Measurements from ENCODE around the gene MAGI2. TPM values are rescaled to one million over a fixed set of nuclear protein-coding genes. Genes with fewer than 3 reads are reported as not detected.

Gene MAGI2
- total and polyA plus RNA-seq, 4 donors, result 3.7 to 25.5 (median 11.6) TPM

- DNase-seq (no peak), ATAC-seq (ENCODE audit: low FRiP score) (no peak)
- 55 to 57% methylated on average over 1 of the region's 1 CpG for WGBS, 2 donors
- intact Hi-C loops (cut with DNase I), result no loop called here
- H3K27ac ChIP-seq (ENCODE audit: low read depth in 1 of 2, low read length in 2 of 2), result no peak overlapping the region
- H3K36me3 ChIP-seq (ENCODE audit: control insufficient read depth in 1 of 2, insufficient read depth in 2 of 2, low read length in 1 of 2), result no peaks in the 10 kb centered on the region
- no peak overlapping the region for H3K4me3 ChIP-seq (ENCODE audit: low read length in 2 of 2)
- H3K4me1 ChIP-seq (ENCODE audit: control insufficient read depth in 1 of 2, insufficient read depth in 2 of 2, low read length in 2 of 2), result no peaks in the 10 kb centered on the region
- H3K27me3 ChIP-seq (ENCODE audit: control insufficient read depth in 1 of 2, insufficient read depth in 2 of 2, low read length in 1 of 2), result no peaks in the 10 kb centered on the region
- no peaks in the 10 kb centered on the region for H3K9me3 ChIP-seq (ENCODE audit: control insufficient read depth, low read length)
Measured at GRCh38 chr7:78863281-78863680, 590.2 kb downstream of the MAGI2 start.

- no peaks in the 10 kb centered on the region for H3K4me1 ChIP-seq (ENCODE audit: control insufficient read depth in 1 of 2, insufficient read depth in 2 of 2, low read length in 2 of 2)
- intact Hi-C loops (cut with DNase I), result no loop called here
- ATAC-seq (ENCODE audit: low FRiP score) (no peak), DNase-seq (no peak)
- no peaks in the 10 kb centered on the region for H3K27me3 ChIP-seq (ENCODE audit: control insufficient read depth in 1 of 2, insufficient read depth in 2 of 2, low read length in 1 of 2)
- H3K36me3 ChIP-seq (ENCODE audit: control insufficient read depth in 1 of 2, insufficient read depth in 2 of 2, low read length in 1 of 2), result no peaks in the 10 kb centered on the region
- no peak overlapping the region for H3K27ac ChIP-seq (ENCODE audit: low read depth in 1 of 2, low read length in 2 of 2)
- no peaks in the 10 kb centered on the region for H3K9me3 ChIP-seq (ENCODE audit: control insufficient read depth, low read length)
- no peak overlapping the region for H3K4me3 ChIP-seq (ENCODE audit: low read length in 2 of 2)
- WGBS, 2 donors, result 51 to 72% methylated on average over 3 of the region's 3 CpGs
Measured at GRCh38 chr7:78862411-78862900, 591.0 kb downstream of the MAGI2 start.

- intact Hi-C loops (cut with DNase I), result no loop called here
- H3K36me3 ChIP-seq (ENCODE audit: control insufficient read depth in 1 of 2, insufficient read depth in 2 of 2, low read length in 1 of 2), result no peaks in the 10 kb centered on the region
- no peaks in the 10 kb centered on the region for H3K9me3 ChIP-seq (ENCODE audit: control insufficient read depth, low read length)
- ATAC-seq (ENCODE audit: low FRiP score) (no peak), DNase-seq (no peak)
- no peak overlapping the region for H3K27ac ChIP-seq (ENCODE audit: low read depth in 1 of 2, low read length in 2 of 2)
- no peak overlapping the region for H3K4me3 ChIP-seq (ENCODE audit: low read length in 2 of 2)
- H3K27me3 ChIP-seq (ENCODE audit: control insufficient read depth in 1 of 2, insufficient read depth in 2 of 2, low read length in 1 of 2), result no peaks in the 10 kb centered on the region
- no peaks in the 10 kb centered on the region for H3K4me1 ChIP-seq (ENCODE audit: control insufficient read depth in 1 of 2, insufficient read depth in 2 of 2, low read length in 2 of 2)
- 78 to 79% methylated on average over 6 of the region's 6 CpGs for WGBS, 2 donors
Measured at GRCh38 chr7:78852951-78853350, 600.5 kb downstream of the MAGI2 start.

- ATAC-seq (ENCODE audit: low FRiP score), result no peak
- intact Hi-C loops (cut with DNase I), result no loop called here
- H3K27ac ChIP-seq (ENCODE audit: low read depth in 1 of 2, low read length in 2 of 2), result no peak overlapping the region
Measured at GRCh38 chr7:78850093-78850740, 603.2 kb downstream of the MAGI2 start.

GRCh38 chr7:78845155-78845554 is 608.3 kb downstream of the MAGI2 start:
- H3K9me3 ChIP-seq (ENCODE audit: control insufficient read depth, low read length), result no peaks in the 10 kb centered on the region
- H3K4me1 ChIP-seq (ENCODE audit: control insufficient read depth in 1 of 2, insufficient read depth in 2 of 2, low read length in 2 of 2), result no peaks in the 10 kb centered on the region
- no peak for ATAC-seq (ENCODE audit: low FRiP score)
- no peaks in the 10 kb centered on the region for H3K27me3 ChIP-seq (ENCODE audit: control insufficient read depth in 1 of 2, insufficient read depth in 2 of 2, low read length in 1 of 2)
- no peak for DNase-seq
- WGBS, 2 donors, result 50 to 76% methylated on average over 1 of the region's 1 CpG
- intact Hi-C loops (cut with DNase I), result no loop called here
- H3K36me3 ChIP-seq (ENCODE audit: control insufficient read depth in 1 of 2, insufficient read depth in 2 of 2, low read length in 1 of 2), result no peaks in the 10 kb centered on the region
- H3K4me3 ChIP-seq (ENCODE audit: low read length in 2 of 2), result no peak overlapping the region
- H3K27ac ChIP-seq (ENCODE audit: low read depth in 1 of 2, low read length in 2 of 2), result no peak overlapping the region

More at GRCh38 chr7:78850093-78850740, 603.2 kb downstream of the MAGI2 start:
- DNase-seq, result no peak
- H3K36me3 ChIP-seq (ENCODE audit: control insufficient read depth in 1 of 2, insufficient read depth in 2 of 2, low read length in 1 of 2), result no peaks in the 10 kb centered on the region
- 4 to 13% methylated on average over 3 of the region's 3 CpGs for WGBS, 2 donors
- H3K4me1 ChIP-seq (ENCODE audit: control insufficient read depth in 1 of 2, insufficient read depth in 2 of 2, low read length in 2 of 2), result no peaks in the 10 kb centered on the region
- no peaks in the 10 kb centered on the region for H3K9me3 ChIP-seq (ENCODE audit: control insufficient read depth, low read length)
- H3K4me3 ChIP-seq (ENCODE audit: low read length in 2 of 2), result no peak overlapping the region
- H3K27me3 ChIP-seq (ENCODE audit: control insufficient read depth in 1 of 2, insufficient read depth in 2 of 2, low read length in 1 of 2), result no peaks in the 10 kb centered on the region

GRCh38 chr7:78842068-78842467 is 611.4 kb downstream of the MAGI2 start:
- no peaks in the 10 kb centered on the region for H3K4me1 ChIP-seq (ENCODE audit: control insufficient read depth in 1 of 2, insufficient read depth in 2 of 2, low read length in 2 of 2)
- no peak overlapping the region for H3K27ac ChIP-seq (ENCODE audit: low read depth in 1 of 2, low read length in 2 of 2)
- ATAC-seq (ENCODE audit: low FRiP score), result no peak
- intact Hi-C loops (cut with DNase I), result no loop called here
- no peaks in the 10 kb centered on the region for H3K36me3 ChIP-seq (ENCODE audit: control insufficient read depth in 1 of 2, insufficient read depth in 2 of 2, low read length in 1 of 2)
- 33 to 39% methylated on average over 2 of the region's 2 CpGs for WGBS, 2 donors
- no peak for DNase-seq
- H3K27me3 ChIP-seq (ENCODE audit: control insufficient read depth in 1 of 2, insufficient read depth in 2 of 2, low read length in 1 of 2), result no peaks in the 10 kb centered on the region
- H3K9me3 ChIP-seq (ENCODE audit: control insufficient read depth, low read length), result no peaks in the 10 kb centered on the region
- no peak overlapping the region for H3K4me3 ChIP-seq (ENCODE audit: low read length in 2 of 2)

- Histone ChIP-seq H3K27me3 (ENCODE audit: control insufficient read depth in 1 of 2, insufficient read depth in 2 of 2, low read length in 1 of 2) (no peaks in the 10 kb centered on the region), H3K9me3 (ENCODE audit: control insufficient read depth, low read length) (peaks cover 1% of the 10 kb centered on the region), H3K4me3 (ENCODE audit: low read length in 2 of 2) (no peak overlapping the region), H3K27ac (ENCODE audit: low read depth in 1 of 2, low read length in 2 of 2) (no peak overlapping the region), H3K4me1 (ENCODE audit: control insufficient read depth in 1 of 2, insufficient read depth in 2 of 2, low read length in 2 of 2) (no peaks in the 10 kb centered on the region), H3K36me3 (ENCODE audit: control insufficient read depth in 1 of 2, insufficient read depth in 2 of 2, low read length in 1 of 2) (no peaks in the 10 kb centered on the region)
- DNase-seq (no peak), ATAC-seq (ENCODE audit: low FRiP score) (no peak)
- intact Hi-C loops (cut with DNase I), result no loop called here
- 86 to 87% methylated on average over 5 of the region's 5 CpGs for WGBS, 2 donors
Measured at GRCh38 chr7:78835897-78836296, 617.6 kb downstream of the MAGI2 start.

GRCh38 chr7:78828317-78828716 is 625.1 kb downstream of the MAGI2 start:
- DNase-seq (no peak), ATAC-seq (ENCODE audit: low FRiP score) (no peak)
- no peaks in the 10 kb centered on the region for H3K4me1 ChIP-seq (ENCODE audit: control insufficient read depth in 1 of 2, insufficient read depth in 2 of 2, low read length in 2 of 2)
- no peaks in the 10 kb centered on the region for H3K9me3 ChIP-seq (ENCODE audit: control insufficient read depth, low read length)
- no peak overlapping the region for H3K4me3 ChIP-seq (ENCODE audit: low read length in 2 of 2)
- no peaks in the 10 kb centered on the region for H3K27me3 ChIP-seq (ENCODE audit: control insufficient read depth in 1 of 2, insufficient read depth in 2 of 2, low read length in 1 of 2)
- no peaks in the 10 kb centered on the region for H3K36me3 ChIP-seq (ENCODE audit: control insufficient read depth in 1 of 2, insufficient read depth in 2 of 2, low read length in 1 of 2)
- intact Hi-C loops (cut with DNase I), result no loop called here
- H3K27ac ChIP-seq (ENCODE audit: low read depth in 1 of 2, low read length in 2 of 2), result no peak overlapping the region
- WGBS, 2 donors, result 34 to 42% methylated on average over 1 of the region's 1 CpG

- peaks cover 1% of the 10 kb centered on the region for H3K9me3 ChIP-seq (ENCODE audit: control insufficient read depth, low read length)
- intact Hi-C loops (cut with DNase I), result no loop called here
- H3K27me3 ChIP-seq (ENCODE audit: control insufficient read depth in 1 of 2, insufficient read depth in 2 of 2, low read length in 1 of 2), result no peaks in the 10 kb centered on the region
- WGBS, 2 donors, result 89% methylated on average over 4 of the region's 4 CpGs
- DNase-seq (no peak), ATAC-seq (ENCODE audit: low FRiP score) (no peak)
- H3K27ac ChIP-seq (ENCODE audit: low read depth in 1 of 2, low read length in 2 of 2), result no peak overlapping the region
- H3K4me3 ChIP-seq (ENCODE audit: low read length in 2 of 2), result no peak overlapping the region
- H3K4me1 ChIP-seq (ENCODE audit: control insufficient read depth in 1 of 2, insufficient read depth in 2 of 2, low read length in 2 of 2), result no peaks in the 10 kb centered on the region
- H3K36me3 ChIP-seq (ENCODE audit: control insufficient read depth in 1 of 2, insufficient read depth in 2 of 2, low read length in 1 of 2), result no peaks in the 10 kb centered on the region
Measured at GRCh38 chr7:78803501-78804127, 649.9 kb downstream of the MAGI2 start.
